GM12878 (cell line): Measurements from ENCODE around the gene SENP5. TPM values are rescaled to one million over a fixed set of nuclear protein-coding genes. Genes with fewer than 3 reads are reported as not detected.

ENCODE experiments used
- CHD1 ChIP-seq: IDR thresholded peaks from 2 replicates; pipeline ENCODE4 v1.6.1; 2012; ENCODE audit warnings: low read depth, low read length, improper control_type of control experiment
- DPF2 ChIP-seq: fragments of 450-650 bp; IDR thresholded peaks from 2 replicates; pipeline ENCODE4 v1.6.1; 2017; ENCODE audit warnings: mild to moderate bottlenecking
- FOXM1 ChIP-seq: IDR thresholded peaks from 2 replicates; pipeline ENCODE4 v1.6.1; 2012; ENCODE audit warnings: low read depth, mild to moderate bottlenecking, inconsistent platforms, low read length, moderate library complexity
- GABPA ChIP-seq: IDR thresholded peaks from 2 replicates; pipeline ENCODE4 v1.6.1; 2014; ENCODE audit warnings: antibody characterized with exemption, low read depth, mild to moderate bottlenecking, inconsistent platforms
- HDGF ChIP-seq: fragments of 450-650 bp; IDR thresholded peaks from 2 replicates; pipeline ENCODE4 v1.6.1; 2016; ENCODE audit warnings: antibody characterized with exemption
- JUNB ChIP-seq: IDR thresholded peaks from 2 replicates; pipeline ENCODE4 v1.6.1; 2016; ENCODE audit warnings: antibody characterized with exemption, mild to moderate bottlenecking
- JUND ChIP-seq: IDR thresholded peaks from 2 replicates; pipeline ENCODE4 v1.6.1; 2012; ENCODE audit warnings: low read depth, mild to moderate bottlenecking, low read length, improper control_type of control experiment, moderate library complexity
- NR2C1 ChIP-seq: fragments of 450-650 bp; IDR thresholded peaks from 2 replicates; pipeline ENCODE4 v1.6.1; 2017; ENCODE audit warnings: antibody characterized with exemption, mild to moderate bottlenecking, moderate library complexity
- NR2F1 ChIP-seq: fragments of 450-650 bp; conservative IDR thresholded peaks from 2 replicates; pipeline ENCODE4 v1.6.1; 2017; ENCODE audit warnings: mild to moderate bottlenecking
- PML ChIP-seq: IDR thresholded peaks from 2 replicates; pipeline ENCODE4 v1.6.1; 2012; ENCODE audit warnings: low read length, inconsistent platforms
- PRDM15 ChIP-seq: fragments of 450-650 bp; formaldehyde crosslinking; IDR thresholded peaks from 2 replicates; pipeline ENCODE4 v1.4.0; 2020; ENCODE audit warnings: mild to moderate bottlenecking, moderate library complexity
- SIX5 ChIP-seq: IDR thresholded peaks from 2 replicates; pipeline ENCODE4 v1.6.1; 2011; ENCODE audit warnings: mild to moderate bottlenecking, low read depth, low read length, moderate library complexity; ENCODE audit not compliant: severe bottlenecking
- SP1 ChIP-seq: IDR thresholded peaks from one replicate; pipeline ENCODE4 v1.6.1; 2011; ENCODE audit warnings: low read depth, low read length
- SPI1 ChIP-seq: IDR thresholded peaks from 2 replicates; pipeline ENCODE4 v1.6.1; 2011; ENCODE audit warnings: low read depth, mild to moderate bottlenecking, low read length, moderate library complexity, borderline replicate concordance; ENCODE audit not compliant: insufficient read depth
- TBL1XR1 ChIP-seq: IDR thresholded peaks from 2 replicates; pipeline ENCODE4 v1.6.1; 2012; ENCODE audit warnings: low read depth, low read length, improper control_type of control experiment
- WRNIP1 ChIP-seq: IDR thresholded peaks from 2 replicates; pipeline ENCODE4 v1.6.1; 2011; ENCODE audit warnings: low read depth, low read length, improper control_type of control experiment, borderline replicate concordance
- ZNF207 ChIP-seq: fragments of 450-650 bp; IDR thresholded peaks from 2 replicates; pipeline ENCODE4 v1.6.1; 2014; ENCODE audit warnings: antibody characterized with exemption, mild to moderate bottlenecking, borderline replicate concordance
- ZNF592 ChIP-seq: fragments of 450-650 bp; IDR thresholded peaks from 2 replicates; pipeline ENCODE4 v1.6.1; 2017; ENCODE audit warnings: mild to moderate bottlenecking, moderate library complexity
- polyA plus RNA-seq, 11 experiments: library from polyadenylated mRNA; depleted of rRNA in 4 of 11; unstranded in 6 of 11; stranded (reverse) in 5 of 11; fragments of >200 nt; fragmentation: Nextera tagmentation in 4 of 11; fragmentation: Illumina TruSeq in 1 of 11; extraction: Ambion mirVana in 4 of 11; extraction: Trizol in 1 of 11; gene quantifications; 1 replicate in 1 of 11; 2 replicates in 10 of 11; pipeline versions ENCODE4 v1.2.1 to v1.2.3, GENCODE V29; 2011 to 2016; ENCODE audit warnings: inconsistent platforms in 2 of 11, missing spikeins in 2 of 11, low read depth in 1 of 11
- total RNA-seq, 4 experiments: library from RNA; depleted of rRNA in 3 of 4; stranded (reverse); fragments of >200 nt in 3 of 4; fragmentation: Illumina TruSeq in 1 of 4; extraction: Trizol in 1 of 4; gene quantifications; 2 replicates each; pipeline versions ENCODE4 v1.2.1 to v1.2.3, GENCODE V29; 2013 to 2021
- TF ChIP-seq, protein P1 (sequence below): fragments of 450-650 bp; IDR thresholded peaks from 2 replicates; pipeline ENCODE4 v1.6.1; 2017; ENCODE audit warnings: borderline replicate concordance
- TF ChIP-seq, protein P2 (sequence below): fragments of 450-650 bp; IDR thresholded peaks from 2 replicates; pipeline ENCODE4 v1.6.1; 2017; ENCODE audit warnings: low read depth, mild to moderate bottlenecking, moderate library complexity

Gene SENP5
- total and polyA plus RNA-seq, 10 of the 15 experiments (the other 5 are each of a cell fraction or from before 2014, with no cell fraction given): 6.4 to 28.4 (median 15.6) TPM

DNA sequence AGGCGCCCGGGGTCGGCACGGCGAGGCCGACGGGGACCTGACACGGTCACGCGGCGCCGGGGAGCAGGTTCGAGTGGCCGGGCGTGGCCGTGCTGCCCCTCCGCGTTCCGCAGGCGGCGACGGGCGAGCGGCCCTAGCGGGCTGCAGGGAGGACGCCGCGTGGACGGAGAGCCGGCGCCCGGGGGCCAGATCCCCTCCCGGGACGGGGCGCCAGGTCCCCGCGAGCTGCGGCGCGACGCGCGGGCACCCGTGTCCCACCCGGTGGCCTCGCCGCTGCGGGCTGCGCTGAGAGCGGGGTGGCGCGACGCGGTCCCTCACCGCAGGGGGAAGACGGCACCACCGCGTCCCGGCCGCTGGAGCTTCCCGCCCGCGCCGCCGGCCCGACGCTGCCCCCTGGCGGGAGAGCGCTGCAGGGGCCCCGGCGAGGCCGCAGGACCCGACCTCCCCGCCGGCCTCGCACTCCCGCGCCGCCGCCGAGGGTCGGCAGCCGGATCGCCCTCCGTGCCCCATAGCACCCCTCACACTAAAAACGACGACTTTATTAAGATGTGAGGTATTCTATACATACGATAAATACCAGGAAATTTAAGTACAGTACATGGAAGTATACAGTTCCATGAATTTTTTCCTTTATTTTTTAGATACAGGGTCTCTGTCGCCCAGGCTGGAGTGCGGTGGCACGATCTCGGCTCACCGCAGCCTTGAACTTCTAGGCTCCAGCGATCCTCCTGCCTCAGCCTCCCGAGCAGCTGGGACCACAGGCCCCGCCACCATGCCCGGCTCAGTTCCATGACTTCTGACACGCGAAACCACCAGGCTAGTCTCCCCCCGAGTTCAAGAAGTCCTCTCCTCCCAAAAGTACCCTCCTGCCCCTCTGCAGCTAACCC lies 102.2 kb downstream of the SENP5 start (continued):
- TF ChIP-seq, protein P1, sequence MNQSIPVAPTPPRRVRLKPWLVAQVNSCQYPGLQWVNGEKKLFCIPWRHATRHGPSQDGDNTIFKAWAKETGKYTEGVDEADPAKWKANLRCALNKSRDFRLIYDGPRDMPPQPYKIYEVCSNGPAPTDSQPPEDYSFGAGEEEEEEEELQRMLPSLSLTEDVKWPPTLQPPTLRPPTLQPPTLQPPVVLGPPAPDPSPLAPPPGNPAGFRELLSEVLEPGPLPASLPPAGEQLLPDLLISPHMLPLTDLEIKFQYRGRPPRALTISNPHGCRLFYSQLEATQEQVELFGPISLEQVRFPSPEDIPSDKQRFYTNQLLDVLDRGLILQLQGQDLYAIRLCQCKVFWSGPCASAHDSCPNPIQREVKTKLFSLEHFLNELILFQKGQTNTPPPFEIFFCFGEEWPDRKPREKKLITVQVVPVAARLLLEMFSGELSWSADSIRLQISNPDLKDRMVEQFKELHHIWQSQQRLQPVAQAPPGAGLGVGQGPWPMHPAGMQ: no peak
- no peak; the same call in 1 of the 2 replicates for TF ChIP-seq TBL1XR1
- TF ChIP-seq PRDM15 (CRISPR knock-in tag): no peak
- no peak for TF ChIP-seq SIX5
- no peak for TF ChIP-seq FOXM1
- no peak for TF ChIP-seq CHD1
- no peak for TF ChIP-seq SP1
- TF ChIP-seq PML: no peak
- TF ChIP-seq NR2F1: peak; percentile 64
- TF ChIP-seq JUND: no peak
- TF ChIP-seq GABPA: no peak
- no peak for TF ChIP-seq HDGF
- peak; percentile 86 for TF ChIP-seq DPF2
- TF ChIP-seq, protein P2, sequence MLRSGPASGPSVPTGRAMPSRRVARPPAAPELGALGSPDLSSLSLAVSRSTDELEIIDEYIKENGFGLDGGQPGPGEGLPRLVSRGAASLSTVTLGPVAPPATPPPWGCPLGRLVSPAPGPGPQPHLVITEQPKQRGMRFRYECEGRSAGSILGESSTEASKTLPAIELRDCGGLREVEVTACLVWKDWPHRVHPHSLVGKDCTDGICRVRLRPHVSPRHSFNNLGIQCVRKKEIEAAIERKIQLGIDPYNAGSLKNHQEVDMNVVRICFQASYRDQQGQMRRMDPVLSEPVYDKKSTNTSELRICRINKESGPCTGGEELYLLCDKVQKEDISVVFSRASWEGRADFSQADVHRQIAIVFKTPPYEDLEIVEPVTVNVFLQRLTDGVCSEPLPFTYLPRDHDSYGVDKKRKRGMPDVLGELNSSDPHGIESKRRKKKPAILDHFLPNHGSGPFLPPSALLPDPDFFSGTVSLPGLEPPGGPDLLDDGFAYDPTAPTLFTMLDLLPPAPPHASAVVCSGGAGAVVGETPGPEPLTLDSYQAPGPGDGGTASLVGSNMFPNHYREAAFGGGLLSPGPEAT: no peak
- peak; percentile 78; the same call in 1 of the 2 replicates for TF ChIP-seq ZNF592
- no peak for TF ChIP-seq JUNB
- TF ChIP-seq NR2C1: no peak
- TF ChIP-seq SPI1: no peak
- no peak for TF ChIP-seq WRNIP1
- no peak for TF ChIP-seq ZNF207
